CD14-positive monocyte (primary cell): ENCODE results near the gene NFAM1. TPM values are rescaled to one million over a fixed set of nuclear protein-coding genes. Genes with fewer than 3 reads are reported as not detected.

Experiments
- DNase-seq, 3 donors: peaks; one replicate each; pipeline ENCODE4 v3.0.0-alpha.2; 2011 to 2022
- H2AFZ ChIP-seq: 2 replicates; pipeline ENCODE4 v1.6.0; 2012; ENCODE audit warnings: mild to moderate bottlenecking, low read depth, low read length, inconsistent platforms; ENCODE audit not compliant: insufficient read depth, poor library complexity, severe bottlenecking
- H3K27ac ChIP-seq, 2 donors: 1 replicate in 1 of 2; 2 replicates in 1 of 2; pipeline ENCODE4 v1.5.1; 2012 to 2013; ENCODE audit warnings: low read length in 2 of 2, control low read depth in 1 of 2, inconsistent platforms in 1 of 2, low read depth in 1 of 2, mild to moderate bottlenecking in 1 of 2
- H3K27me3 ChIP-seq, 2 donors: one replicate each; pipeline versions ENCODE4 v1.6.0 to v1.6.1; 2011 to 2013; ENCODE audit warnings: low read length in 2 of 2; ENCODE audit not compliant: control insufficient read depth in 2 of 2, insufficient read depth in 2 of 2
- H3K36me3 ChIP-seq, 2 donors: replicated peaks in 1 of 2; 1 replicate in 1 of 2; 2 replicates in 1 of 2; pipeline versions ENCODE4 v1.5.1 to v1.6.1; 2012 to 2013; ENCODE audit warnings: low read length in 2 of 2, control low read depth in 1 of 2, inconsistent platforms in 1 of 2, mild to moderate bottlenecking in 1 of 2; ENCODE audit not compliant: insufficient read depth in 2 of 2, control insufficient read depth in 1 of 2
- H3K4me1 ChIP-seq, 2 donors: 1 replicate in 1 of 2; 2 replicates in 1 of 2; pipeline versions ENCODE4 v1.5.1 to v1.6.1; 2012 to 2013; ENCODE audit warnings: low read length in 2 of 2, control low read depth in 1 of 2, inconsistent platforms in 1 of 2, mild to moderate bottlenecking in 1 of 2, moderate library complexity in 1 of 2; ENCODE audit not compliant: insufficient read depth in 2 of 2, control insufficient read depth in 1 of 2
- H3K4me2 ChIP-seq: replicated peaks from 2 replicates; pipeline ENCODE3; 2012; ENCODE audit warnings: low read length, moderate library complexity, mild to moderate bottlenecking; ENCODE audit not compliant: poor library complexity, severe bottlenecking; ENCODE audit errors: extremely low read depth
- H3K4me3 ChIP-seq, 3 experiments: fragments of 200-600 bp in 1 of 3; sonication (generic) in 1 of 3; replicated peaks in 1 of 3; 1 replicate in 2 of 3; 2 replicates in 1 of 3; pipeline ENCODE4 v1.5.1; 2011 to 2013; ENCODE audit warnings: low read length in 3 of 3, mild to moderate bottlenecking in 3 of 3, control low read depth in 2 of 3, low read depth in 2 of 3, inconsistent platforms in 1 of 3, moderate library complexity in 1 of 3
- H3K79me2 ChIP-seq: 2 replicates; pipeline ENCODE4 v1.6.0; 2012; ENCODE audit warnings: mild to moderate bottlenecking, control low read depth, inconsistent platforms, low read length, moderate library complexity; ENCODE audit not compliant: insufficient read depth
- H3K9ac ChIP-seq: 2 replicates; pipeline ENCODE4 v1.6.0; 2017; ENCODE audit warnings: low read length, mild to moderate bottlenecking; ENCODE audit not compliant: insufficient read depth, poor library complexity, severe bottlenecking
- H3K9me3 ChIP-seq, 2 donors: replicated peaks in 1 of 2; 1 replicate in 1 of 2; 2 replicates in 1 of 2; pipeline versions ENCODE4 v1.5.1 to v1.6.1; 2012 to 2013; ENCODE audit warnings: low read length in 2 of 2, control low read depth in 1 of 2; ENCODE audit not compliant: control insufficient read depth in 1 of 2, insufficient read depth in 1 of 2
- H4K20me1 ChIP-seq: 2 replicates; pipeline ENCODE4 v1.6.0; 2012; ENCODE audit warnings: mild to moderate bottlenecking, low read length, control low read depth, moderate library complexity; ENCODE audit not compliant: insufficient read depth
- H3K27ac Mint-ChIP-seq, 7 donors: one replicate each; pipeline ENCODE4 v1.8.0; 2020; ENCODE audit warnings: mild to moderate bottlenecking in 7 of 7, mixed read lengths in 7 of 7, moderate library complexity in 6 of 7, inconsistent platforms in 2 of 7
- H3K27me3 Mint-ChIP-seq, 3 donors: one replicate each; pipeline ENCODE4 v1.8.0; 2021 to 2022; ENCODE audit warnings: low read depth in 3 of 3, mild to moderate bottlenecking in 3 of 3, mixed read lengths in 3 of 3, moderate library complexity in 3 of 3, inconsistent platforms in 1 of 3
- H3K36me3 Mint-ChIP-seq, 2 donors: one replicate each; pipeline ENCODE4 v1.8.0; 2020; ENCODE audit warnings: mixed read lengths in 2 of 2, inconsistent platforms in 1 of 2, mild to moderate bottlenecking in 1 of 2
- H3K4me1 Mint-ChIP-seq: one replicate; pipeline ENCODE4 v1.8.0; 2020; ENCODE audit warnings: mild to moderate bottlenecking, mixed read lengths
- H3K4me3 Mint-ChIP-seq, 2 donors: one replicate each; pipeline ENCODE4 v1.8.0; 2020; ENCODE audit warnings: mild to moderate bottlenecking in 2 of 2, mixed read lengths in 2 of 2, moderate library complexity in 1 of 2
- H3K9me3 Mint-ChIP-seq, 7 donors: one replicate each; pipeline ENCODE4 v1.8.0; 2020 to 2022; ENCODE audit warnings: mixed read lengths in 7 of 7, mild to moderate bottlenecking in 6 of 7, moderate library complexity in 6 of 7, inconsistent platforms in 2 of 7
- CTCF ChIP-seq: fragments of 200-600 bp; IDR thresholded peaks from one replicate; pipeline ENCODE4 v1.8.0; 2022; ENCODE audit warnings: antibody characterized with exemption, mild to moderate bottlenecking
- WGBS: methylation state at CpG from one replicate; pipeline ENCODE4 v1.1.5; 2013; ENCODE audit warnings: missing lambda C conversion rate; ENCODE audit not compliant: insufficient coverage; 5-methylcytosine and 5-hydroxymethylcytosine counted together
- intact Hi-C, 2 donors: fragments of 100-400 bp; cut with micrococcal nuclease; formaldehyde crosslinking; loops; one replicate each; pipeline versions ENCODE4 v1.15.0 to v1.15.1; 2023
- polyA plus RNA-seq, 3 donors: library from polyadenylated mRNA; depleted of rRNA in 1 of 3; unstranded in 2 of 3; stranded (reverse) in 1 of 3; fragments of 300-500 nt in 2 of 3; fragments of >200 nt in 1 of 3; fragmentation: Illumina TruSeq in 2 of 3; gene quantifications; 1 replicate in 2 of 3; 2 replicates in 1 of 3; pipeline ENCODE4 v1.2.3, GENCODE V29; 2012 to 2021

The NFAM1 gene
- polyA plus RNA-seq, 3 donors, result 36.0 to 71.0 (median 69.7) TPM

DNA sequence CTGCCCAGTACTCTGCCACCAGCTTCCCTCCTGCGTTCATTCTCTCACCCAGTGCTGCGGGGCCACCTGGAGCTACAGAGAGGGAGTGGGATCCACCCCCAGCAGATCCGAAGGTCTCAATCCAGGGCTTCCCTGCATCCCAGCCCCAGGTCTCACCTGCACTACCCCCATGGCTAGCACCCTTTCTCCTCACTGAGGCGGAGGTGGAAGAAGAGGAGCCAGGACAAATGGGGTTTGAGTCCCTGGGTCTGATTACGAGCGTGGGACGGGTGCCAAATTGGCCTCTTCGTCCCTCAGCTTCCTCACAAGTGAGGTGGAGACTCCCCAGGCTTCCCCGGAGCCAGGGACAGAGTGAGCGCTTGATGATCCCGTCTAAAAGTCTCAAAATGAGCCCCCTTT lies 64.2 kb downstream of the NFAM1 start:
- no peaks in the 10 kb centered on the region for H3K36me3 ChIP-seq
- peaks cover 0 to 11% (median 7%) of the 10 kb centered on the region in 7 donors for H3K9me3 Mint-ChIP-seq
- no peak overlapping the region for H2AFZ ChIP-seq
- peaks cover 5 to 6% of the 10 kb centered on the region in 2 donors for H3K36me3 Mint-ChIP-seq
- no peak for TF ChIP-seq CTCF
- peaks cover 5% of the 10 kb centered on the region for H4K20me1 ChIP-seq
- H3K27ac Mint-ChIP-seq, result peak overlapping the region in 1 of 7 donors; percentile 64
- no peaks in the 10 kb centered on the region for H3K79me2 ChIP-seq
- intact Hi-C loops, result loop anchor here in 1 of 2 donors (5.0 kb wide), 1 partner anchor 66 kb away; no protein-coding TSS in a partner anchor
- no peak for DNase-seq
- H3K4me2 ChIP-seq, result peak overlapping the region; percentile 95
- no peak overlapping the region for H3K27ac ChIP-seq
- H3K4me3 ChIP-seq, result peak overlapping the region in 1 of 3 experiments; percentile 74
- H3K4me1 Mint-ChIP-seq, result peaks cover 23% of the 10 kb centered on the region
- peak overlapping the region; percentile 81 to 93 for H3K4me3 Mint-ChIP-seq
- peaks cover 17 to 22% of the 10 kb centered on the region in 2 donors for H3K4me1 ChIP-seq
- H3K9me3 ChIP-seq, result peaks cover 0 to 30% of the 10 kb centered on the region in 2 donors
- H3K9ac ChIP-seq, result no peak overlapping the region
- peaks cover 40 to 58% of the 10 kb centered on the region in 2 donors for H3K27me3 ChIP-seq
- 6% methylated on average over 9 of the region's 11 CpGs for WGBS
- H3K27me3 Mint-ChIP-seq, result peaks cover 62 to 84% (median 63%) of the 10 kb centered on the region in 3 donors

GRCh38 chr22:42366806-42367581 lies 65.2 kb downstream of the NFAM1 start:
- Histone ChIP-seq H3K4me3 (no peak overlapping the region), H3K4me2 (no peak overlapping the region), H2AFZ (no peak overlapping the region), H3K79me2 (no peaks in the 10 kb centered on the region), H4K20me1 (peaks cover 5% of the 10 kb centered on the region), H3K27me3 (peaks cover 40 to 65% of the 10 kb centered on the region in 2 donors), H3K9me3 (peaks cover 0 to 30% of the 10 kb centered on the region in 2 donors), H3K9ac (no peak overlapping the region), H3K36me3 (no peaks in the 10 kb centered on the region), H3K4me1 (peaks cover 17 to 22% of the 10 kb centered on the region in 2 donors), H3K27ac (no peak overlapping the region)
- Mint-ChIP-seq H3K9me3 (peaks cover 0 to 11% (median 7%) of the 10 kb centered on the region in 7 donors), H3K27ac (no peak overlapping the region), H3K36me3 (peaks cover 5 to 6% of the 10 kb centered on the region in 2 donors), H3K4me3 (peak overlapping the region in 1 of 2 donors; percentile 93), H3K4me1 (peaks cover 23% of the 10 kb centered on the region), H3K27me3 (peaks cover 62 to 87% (median 66%) of the 10 kb centered on the region in 3 donors)
- TF ChIP-seq CTCF, result no peak
- 90% methylated on average over 3 of the region's 8 CpGs for WGBS
- DNase-seq, result no peak
- intact Hi-C loops, result loop anchor here in 1 of 2 donors (5.0 kb wide), 1 partner anchor 65 kb away; no protein-coding TSS in a partner anchor
